Raji (cell line): ENCODE results near the gene STX4.

Experiments used
- POLR2A ChIP-seq: IDR thresholded peaks from 2 replicates; pipeline ENCODE4 v1.6.1; 2011; ENCODE audit warnings: low read depth, low read length, control low read depth; ENCODE audit not compliant: insufficient read depth

STX4 gene

DNA sequence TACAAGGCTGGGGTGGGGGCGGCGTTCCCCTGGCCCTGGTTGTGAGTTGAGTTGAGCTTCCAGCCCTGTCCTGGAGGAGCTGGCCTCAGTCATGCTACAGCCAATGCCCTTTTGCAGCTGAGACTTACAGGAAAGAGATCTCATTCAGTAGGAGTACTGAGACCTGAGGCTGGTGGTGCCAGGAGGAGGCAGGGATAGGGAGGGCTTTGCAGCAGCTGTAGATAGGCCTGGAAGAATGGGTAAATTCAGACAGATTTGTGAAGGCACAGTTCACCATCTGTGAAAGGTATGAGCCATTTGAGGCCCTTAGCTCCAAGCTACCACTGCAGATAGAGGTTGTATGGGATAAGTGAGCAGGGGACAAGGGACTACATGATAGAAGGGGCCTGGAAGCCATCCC is 5.6 kb downstream of the STX4 start:
- TF ChIP-seq POLR2A, result no peak

DNA sequence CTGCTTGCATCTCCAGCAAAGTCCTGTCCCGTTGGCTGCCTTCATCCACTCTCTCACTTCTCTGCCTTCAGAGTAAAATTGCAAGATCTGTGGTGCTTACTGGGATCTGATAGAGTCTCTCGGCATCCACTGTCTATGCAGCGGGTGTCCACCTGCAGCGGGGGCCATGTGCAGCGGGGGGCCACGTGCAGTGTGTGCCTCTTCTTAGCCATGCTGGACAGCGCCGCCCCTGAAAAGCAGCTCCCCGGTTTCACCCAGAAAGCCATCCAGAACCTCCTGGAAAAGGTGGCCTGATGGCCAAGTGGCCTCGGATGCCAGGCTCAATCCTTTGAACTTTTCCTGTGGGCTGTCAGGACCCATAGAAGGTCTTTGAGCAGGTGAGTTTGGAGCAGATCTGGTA is 9.5 kb downstream of the STX4 start:
- TF ChIP-seq POLR2A, result no peak

DNA sequence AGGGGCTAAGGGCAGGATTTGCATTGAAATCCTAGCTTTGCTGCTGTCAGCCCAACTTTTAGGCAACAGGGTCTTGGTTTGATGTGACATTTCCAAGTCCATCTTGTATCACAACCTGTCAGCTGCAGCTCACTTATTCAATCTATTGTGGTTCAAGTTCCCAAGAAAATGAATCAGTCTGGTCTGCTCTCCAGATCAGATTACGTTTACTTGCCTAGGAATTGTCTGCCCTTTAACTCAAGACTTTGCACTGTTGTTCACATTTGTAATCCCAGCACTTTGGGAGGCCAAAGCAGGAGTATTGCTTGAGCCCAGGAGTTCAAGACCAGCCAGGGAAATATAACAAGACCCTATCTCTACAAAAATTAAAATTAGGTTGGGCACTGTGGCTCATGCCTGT is 10.0 kb downstream of the STX4 start:
- TF ChIP-seq POLR2A, result no peak

DNA sequence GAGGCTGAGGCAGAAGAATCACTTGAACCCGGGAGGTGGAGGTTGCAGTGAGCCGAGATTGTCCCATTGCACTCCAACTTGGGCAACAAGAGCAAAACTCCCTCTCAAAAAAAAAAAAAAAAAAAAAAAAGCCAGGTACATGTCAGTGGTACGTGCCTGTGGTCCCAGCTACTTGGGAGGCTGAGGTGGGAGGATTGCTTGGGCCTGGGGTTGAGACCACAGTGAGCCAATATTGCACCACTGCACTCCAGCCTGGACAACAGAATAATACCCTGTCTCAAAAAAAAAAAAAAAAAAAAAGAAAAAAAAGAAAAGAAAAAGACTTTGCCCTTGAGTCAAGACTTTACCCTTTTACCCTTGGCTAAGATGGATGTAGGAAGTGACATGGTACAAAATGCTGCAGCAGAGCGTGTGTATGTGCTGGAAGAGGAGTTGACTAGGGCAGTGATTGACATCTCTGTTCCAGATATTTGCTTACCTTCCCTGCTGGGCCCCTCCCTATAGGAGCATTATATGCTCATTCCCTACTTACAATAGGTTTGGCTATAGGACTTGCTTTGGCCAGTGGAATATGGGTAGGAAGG is 10.6 kb downstream of the STX4 start:
- no peak for TF ChIP-seq POLR2A

DNA sequence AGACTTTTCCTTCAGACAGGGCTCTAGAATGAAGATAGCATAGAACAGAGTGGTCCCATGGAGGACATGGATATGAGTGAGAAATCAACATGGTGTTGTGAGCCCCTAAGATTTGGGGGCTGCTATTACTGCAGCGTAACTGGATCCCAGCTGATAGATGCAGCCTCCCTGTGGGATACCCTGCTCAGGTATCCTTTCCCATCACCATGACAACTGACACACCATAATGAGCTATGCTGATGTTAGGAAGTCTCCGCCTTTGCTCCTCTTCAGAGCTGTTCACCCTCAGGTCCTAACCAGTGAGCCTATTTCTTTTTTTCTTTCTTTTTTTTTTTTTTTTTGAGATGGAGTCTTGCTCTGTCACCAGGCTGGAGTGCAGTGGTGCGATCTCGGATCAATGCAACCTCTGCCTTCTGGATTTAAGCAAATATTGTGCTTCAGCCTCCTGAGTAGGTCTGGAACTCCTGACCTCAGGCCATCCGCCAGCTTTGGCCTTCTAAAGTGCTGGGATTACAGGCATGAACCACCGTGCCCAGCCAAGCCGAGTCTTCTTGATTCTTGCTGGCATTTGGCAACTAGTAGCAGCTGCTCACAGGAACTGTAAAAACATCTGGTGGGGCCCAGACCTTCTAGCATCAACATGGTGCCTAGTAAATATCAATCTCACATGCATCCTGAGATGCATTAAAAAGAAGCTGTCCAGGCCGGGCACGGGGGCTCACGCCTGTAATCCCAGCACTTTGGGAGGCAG is 17.1 kb downstream of the STX4 start:
- TF ChIP-seq POLR2A, result no peak

DNA sequence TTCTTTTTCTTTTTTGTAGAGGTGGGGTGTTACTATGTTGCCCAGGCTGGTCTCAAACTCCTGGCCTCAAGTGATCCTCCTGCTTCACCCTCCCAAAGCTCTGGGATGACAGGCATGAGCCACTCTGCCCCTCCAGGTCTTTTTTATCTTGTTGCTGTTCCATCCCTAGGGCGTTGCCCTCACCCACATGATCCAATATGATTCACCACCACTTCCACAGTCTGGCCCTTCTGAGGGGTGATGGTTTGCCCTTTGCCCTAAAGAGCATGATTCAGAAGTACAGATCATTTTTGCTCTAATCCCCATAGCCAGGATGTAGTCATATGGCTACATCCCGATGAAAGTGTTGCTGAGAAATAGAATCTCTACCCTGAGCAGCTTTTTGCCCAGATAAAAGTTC is 18.8 kb downstream of the STX4 start:
- no peak for TF ChIP-seq POLR2A

DNA sequence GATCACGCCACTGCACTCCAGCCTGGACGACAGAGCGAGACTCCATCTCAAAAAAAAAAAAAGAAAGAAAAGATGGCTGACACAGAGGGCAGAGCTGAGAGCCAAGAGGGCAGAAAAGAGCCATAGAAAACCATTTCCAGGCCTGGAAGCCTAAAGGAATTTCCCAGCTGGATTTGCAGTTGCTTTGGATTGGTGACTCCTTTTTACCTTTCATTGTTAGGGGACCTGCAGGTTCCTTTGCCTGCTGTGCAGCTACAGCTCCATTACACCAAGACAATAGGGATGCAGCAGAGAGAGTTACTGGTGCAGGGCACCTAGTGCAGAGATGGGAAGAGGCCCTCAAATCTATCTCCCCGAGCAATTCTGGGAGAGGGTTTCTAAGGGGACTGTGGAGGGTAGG is 22.3 kb downstream of the STX4 start:
- no peak for TF ChIP-seq POLR2A

DNA sequence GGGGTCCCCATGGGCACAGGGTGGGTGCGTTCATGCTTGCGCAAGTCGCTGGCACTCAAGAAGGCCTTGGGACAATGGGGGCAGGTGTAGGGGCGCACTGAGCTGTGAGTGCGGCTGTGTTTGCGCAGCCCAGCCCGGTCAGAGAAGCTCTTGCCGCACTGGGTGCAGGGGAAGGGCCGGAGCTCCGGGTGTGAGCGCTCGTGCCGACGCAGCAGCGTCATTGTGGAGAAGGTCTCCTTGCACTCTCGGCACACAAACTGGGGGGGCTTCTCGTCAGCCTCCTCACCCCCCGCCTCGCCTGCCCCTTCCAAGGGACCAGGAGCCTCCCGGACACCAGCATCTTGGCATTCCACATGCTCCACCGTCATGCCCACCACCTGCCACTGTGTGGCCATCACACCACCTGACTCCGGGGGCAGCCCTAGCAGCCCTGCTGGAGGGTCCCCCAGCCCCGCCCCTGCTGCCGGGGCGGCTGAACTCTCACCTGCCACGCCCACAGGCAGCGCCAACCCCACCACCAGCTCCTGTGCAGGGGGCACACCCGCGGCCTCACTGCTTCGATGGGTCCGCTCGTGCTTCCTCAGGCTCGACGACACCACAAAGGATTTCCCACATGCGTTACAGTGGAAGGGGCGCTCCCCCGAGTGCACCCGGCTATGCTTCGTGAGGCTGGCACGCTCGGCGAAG is 27.9 kb downstream of the STX4 start:
- no peak for TF ChIP-seq POLR2A

DNA sequence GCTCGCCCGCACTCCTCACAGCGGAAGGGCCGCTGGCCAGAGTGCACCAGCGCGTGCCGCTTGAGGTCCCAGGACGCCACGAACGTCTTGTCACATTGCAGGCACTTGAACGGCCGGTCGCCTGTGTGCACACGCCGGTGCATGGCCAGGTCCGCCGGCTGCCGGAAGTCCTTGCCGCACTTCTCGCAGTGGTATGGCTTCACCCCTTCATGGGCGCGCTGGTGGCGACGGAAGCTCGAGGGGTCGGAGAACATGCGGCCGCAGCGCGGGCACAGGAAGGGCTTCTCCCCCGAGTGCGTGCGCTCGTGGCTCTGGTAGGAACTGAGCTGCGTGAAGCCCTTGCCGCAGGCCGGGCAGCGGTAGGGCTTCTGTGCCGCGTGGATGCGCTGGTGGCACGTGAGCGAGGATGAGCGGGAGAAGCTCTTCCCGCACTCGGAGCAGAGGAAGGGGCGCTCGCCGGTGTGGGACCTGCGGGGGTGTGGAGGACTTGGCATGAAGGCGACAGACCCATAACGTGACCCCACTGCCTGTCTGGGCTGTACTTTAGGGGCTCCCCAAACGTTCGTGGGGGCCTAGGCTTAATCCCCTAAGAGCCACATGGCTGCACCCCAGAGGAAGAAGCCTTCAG is 28.6 kb downstream of the STX4 start:
- TF ChIP-seq POLR2A, result no peak

DNA sequence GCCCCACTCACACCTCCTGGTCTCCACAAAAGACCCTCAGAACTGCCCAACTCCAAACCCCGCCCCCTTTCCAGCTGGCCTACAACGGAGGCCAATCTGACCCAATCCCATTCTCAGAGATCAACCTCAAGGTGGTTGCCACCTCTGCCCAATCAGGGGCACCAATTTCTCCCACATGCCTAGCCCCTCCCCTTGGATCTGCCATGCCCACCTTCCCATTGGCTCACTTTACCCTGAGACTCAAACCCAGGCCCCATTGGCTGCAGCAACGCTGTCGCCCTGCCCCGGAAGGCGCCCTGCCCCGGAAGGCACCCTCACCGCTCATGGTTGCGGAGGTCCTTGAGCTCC is 30.1 kb downstream of the STX4 start:
- TF ChIP-seq POLR2A, result no peak

DNA sequence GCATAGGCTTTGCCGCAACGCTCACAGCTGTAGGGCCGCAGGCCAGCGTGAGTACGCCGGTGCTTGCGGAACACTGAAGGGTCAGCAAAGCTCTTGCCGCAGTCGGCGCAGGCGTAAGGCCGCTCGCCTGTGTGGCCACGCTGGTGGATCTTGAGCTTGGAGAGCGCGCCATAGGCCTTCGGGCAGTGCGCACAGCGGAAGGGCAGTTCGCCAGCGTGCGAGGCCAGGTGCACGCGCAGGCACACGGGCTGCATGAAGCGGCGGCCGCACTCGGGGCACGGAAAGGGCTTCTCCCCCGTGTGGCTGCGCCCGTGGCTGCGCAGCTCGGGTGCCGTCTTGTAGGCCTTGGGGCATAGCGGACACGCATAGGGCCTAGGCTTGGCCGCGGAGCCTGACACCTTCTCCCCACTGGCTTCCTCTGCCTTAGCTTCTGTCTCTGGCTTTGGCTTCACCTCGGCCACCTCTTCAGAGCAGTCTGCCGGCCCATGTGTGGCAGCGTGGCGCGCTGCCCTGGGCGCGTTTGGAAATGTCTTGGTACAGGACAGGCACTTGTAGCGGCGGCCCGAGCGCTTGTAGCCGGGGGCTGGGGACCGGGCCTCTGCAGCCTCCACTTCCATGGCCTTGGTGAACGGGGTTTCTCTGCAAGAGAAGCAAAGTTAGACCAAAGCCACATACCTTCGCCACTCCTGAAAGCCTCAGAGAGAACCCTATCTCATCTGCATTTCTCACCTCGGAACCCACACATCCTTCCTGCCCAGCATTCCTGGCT is 30.7 kb downstream of the STX4 start:
- no peak for TF ChIP-seq POLR2A

DNA sequence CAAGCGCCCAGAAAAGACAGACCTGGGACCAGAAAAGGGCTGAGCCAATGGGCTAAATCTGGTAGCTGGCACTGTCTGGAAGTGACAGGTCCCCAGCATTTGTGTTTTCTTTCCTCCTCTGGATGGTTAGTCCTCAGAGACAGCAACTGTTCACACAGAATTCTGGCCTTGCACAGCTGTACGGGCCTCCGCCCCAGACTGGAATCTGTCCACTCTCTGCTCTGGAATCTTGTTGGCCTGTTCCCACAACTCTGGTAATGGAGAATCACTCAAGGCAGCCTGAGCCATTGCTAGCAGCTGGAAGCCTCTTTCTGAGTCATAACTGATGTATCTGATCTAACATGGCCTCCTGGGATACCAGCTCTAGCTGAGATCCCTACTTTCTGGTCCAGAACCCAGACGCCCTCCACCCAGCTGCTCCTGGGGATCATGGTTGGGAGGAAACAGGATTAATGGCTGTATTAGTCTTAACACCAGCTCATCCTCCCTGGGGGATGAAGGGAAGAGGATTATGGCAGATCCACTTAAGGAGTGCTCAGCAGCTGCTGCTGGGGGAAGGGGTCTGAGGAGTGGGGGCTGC is 31.6 kb downstream of the STX4 start:
- no peak for TF ChIP-seq POLR2A

DNA sequence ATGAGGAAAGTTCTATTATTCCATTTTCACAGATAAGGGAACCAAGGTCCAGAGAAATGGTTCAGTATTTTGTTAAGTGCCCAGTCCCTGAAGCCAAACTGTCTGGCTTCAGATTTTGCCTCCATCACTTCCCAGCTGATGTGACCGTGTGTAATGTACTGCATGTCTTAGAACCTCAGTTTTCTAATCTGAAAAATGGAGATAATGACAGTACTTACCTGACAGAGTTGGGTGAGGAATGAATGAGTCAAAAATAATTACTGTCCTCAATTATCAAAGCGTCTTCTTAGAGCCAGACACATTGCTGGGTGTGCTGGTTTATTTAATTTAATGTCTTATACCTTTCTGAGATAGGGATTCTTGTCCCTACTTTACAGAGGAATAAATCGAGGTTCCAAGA is 34.0 kb downstream of the STX4 start:
- no peak for TF ChIP-seq POLR2A

DNA sequence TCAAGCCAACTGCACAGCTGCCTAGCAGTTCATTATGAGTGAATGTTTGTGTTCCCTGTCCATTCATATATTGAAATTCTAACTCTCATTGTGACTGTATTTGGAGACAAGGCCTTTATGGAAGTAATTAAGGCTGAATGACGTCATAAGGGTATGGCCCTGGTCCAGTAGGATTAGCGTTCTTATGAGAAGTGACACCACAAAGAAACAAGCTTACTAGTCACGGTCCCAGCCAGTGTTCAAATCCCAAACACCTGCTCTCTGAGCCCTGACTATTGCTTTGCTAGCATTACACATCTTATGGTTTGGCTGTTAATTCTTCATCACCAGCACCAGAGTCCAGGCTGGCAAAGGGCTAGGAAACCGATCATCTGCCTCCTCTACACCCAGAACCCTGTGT is 38.5 kb downstream of the STX4 start:
- TF ChIP-seq POLR2A, result no peak
